Left lung (tissue), 10 donors: ENCODE results near the gene RNF111. TPM values are rescaled to one million over a fixed set of nuclear protein-coding genes. Genes with fewer than 3 reads are reported as not detected.

Source experiments
- ATAC-seq: fragments of 200-7000 bp; cut with Tn5 transposase; one replicate; pipeline ENCODE4 v1.9.1; 2020; ENCODE audit warnings: moderate library complexity
- DNase-seq, 4 donors: peaks; one replicate each; pipeline ENCODE4 v3.0.0-alpha.2; 2013 to 2020
- H3K27ac ChIP-seq, 2 donors: fragments of 200-600 bp; sonication (generic) in 1 of 2; one replicate each; pipeline versions ENCODE4 v1.5.0 to v1.8.0; 2020 to 2021
- H3K27me3 ChIP-seq, 2 donors: fragments of 200-600 bp; sonication (generic) in 1 of 2; one replicate each; pipeline versions ENCODE4 v1.5.0 to v1.8.0; 2020 to 2021
- H3K36me3 ChIP-seq, 2 donors: fragments of 200-600 bp; sonication (generic) in 1 of 2; one replicate each; pipeline versions ENCODE4 v1.5.0 to v1.8.0; 2020 to 2021
- H3K4me1 ChIP-seq, 2 donors: fragments of 200-600 bp; one replicate each; pipeline ENCODE4 v1.8.0; 2021
- H3K4me3 ChIP-seq, 2 donors: fragments of 200-600 bp; sonication (generic) in 1 of 2; one replicate each; pipeline versions ENCODE4 v1.5.0 to v1.8.0; 2020 to 2021; ENCODE audit warnings: mild to moderate bottlenecking in 1 of 2
- H3K9me3 ChIP-seq, 2 donors: fragments of 200-600 bp; sonication (generic) in 1 of 2; one replicate each; pipeline versions ENCODE4 v1.5.0 to v1.8.0; 2020 to 2021
- CTCF ChIP-seq, 2 donors: fragments of 200-600 bp; sonication (generic) in 1 of 2; IDR thresholded peaks; one replicate each; pipeline versions ENCODE4 v1.5.0 to v1.8.0; 2021; ENCODE audit warnings: antibody characterized with exemption in 2 of 2
- intact Hi-C, 2 donors: fragments of 100-400 bp; cut with DNase I; formaldehyde crosslinking; loops; one replicate each; pipeline versions ENCODE4 v1.11.2 to v1.14.2; 2022
- polyA plus RNA-seq, 6 donors: library from polyadenylated mRNA; unstranded; fragments of 120-200 nt; gene quantifications; one replicate each; pipeline ENCODE4 v1.2.1, GENCODE V29; 2013; ENCODE audit not compliant: insufficient read length in 6 of 6
- total RNA-seq, 2 donors: library from RNA; stranded (reverse); fragmentation: NEBNext Ultra II Directional; extraction: Animal tissue kit (Norgen Biotek cat#: 25700); gene quantifications; one replicate each; pipeline ENCODE4 v1.2.1, GENCODE V29; 2021
- donor health status: DM: no; HTN: yes; CAD: no.
- donor health status: DM: no; HTN: no; CAD: no.

RNF111 gene
- total and polyA plus RNA-seq, 8 donors: 34.1 to 40.6 (median 39.0) TPM

GRCh38 chr15:59011262-59011952 lies 23.9 kb downstream of the RNF111 start:
- peaks cover 0 to 4% of the 10 kb centered on the region in 2 donors for H3K4me1 ChIP-seq
- H3K9me3 ChIP-seq: no peaks in the 10 kb centered on the region
- no peak overlapping the region for H3K27ac ChIP-seq
- no peaks in the 10 kb centered on the region for H3K27me3 ChIP-seq
- H3K36me3 ChIP-seq: peaks cover 0 to 4% of the 10 kb centered on the region in 2 donors
- no peak overlapping the region for H3K4me3 ChIP-seq
- no peak for ATAC-seq
- DNase-seq: no peak
- no peak for TF ChIP-seq CTCF (IDR thresholded peaks at IDR 0.05)
- intact Hi-C loops: no loop called here

- Histone ChIP-seq H3K27me3 (no peaks in the 10 kb centered on the region), H3K4me1 (peaks cover 0 to 4% of the 10 kb centered on the region in 2 donors), H3K27ac (no peak overlapping the region), H3K9me3 (no peaks in the 10 kb centered on the region), H3K4me3 (no peak overlapping the region), H3K36me3 (no peaks in the 10 kb centered on the region)
- intact Hi-C loops: no loop called here
- ATAC-seq: no peak
- DNase-seq: no peak
- no peak for TF ChIP-seq CTCF (IDR thresholded peaks at IDR 0.05)
Observed at GRCh38 chr15:59013246-59013873, 25.9 kb downstream of the RNF111 start.

- no peak for TF ChIP-seq CTCF (IDR thresholded peaks at IDR 0.05)
- no peak for ATAC-seq
- Histone ChIP-seq H3K27ac (no peak overlapping the region), H3K4me1 (peaks cover 0 to 4% of the 10 kb centered on the region in 2 donors), H3K9me3 (no peaks in the 10 kb centered on the region), H3K4me3 (no peak overlapping the region), H3K27me3 (no peaks in the 10 kb centered on the region), H3K36me3 (no peaks in the 10 kb centered on the region)
- no peak for DNase-seq
- intact Hi-C loops: no loop called here
Observed at GRCh38 chr15:59014068-59014467, 26.6 kb downstream of the RNF111 start.

GRCh38 chr15:59017449-59017848 lies 30.0 kb downstream of the RNF111 start:
- DNase-seq: no peak
- H3K27me3 ChIP-seq: no peaks in the 10 kb centered on the region
- peak overlapping the region in 1 of 2 donors; percentile 18 for H3K27ac ChIP-seq
- H3K4me3 ChIP-seq: no peak overlapping the region
- intact Hi-C loops: no loop called here
- no peak for ATAC-seq
- peaks cover 0 to 3% of the 10 kb centered on the region in 2 donors for H3K36me3 ChIP-seq
- TF ChIP-seq CTCF (IDR thresholded peaks at IDR 0.05): no peak
- no peaks in the 10 kb centered on the region for H3K4me1 ChIP-seq
- no peaks in the 10 kb centered on the region for H3K9me3 ChIP-seq

GRCh38 chr15:59018833-59019232 lies 31.4 kb downstream of the RNF111 start:
- ATAC-seq: no peak
- H3K4me3 ChIP-seq: no peak overlapping the region
- no peak for TF ChIP-seq CTCF (IDR thresholded peaks at IDR 0.05)
- H3K27ac ChIP-seq: no peak overlapping the region
- no peaks in the 10 kb centered on the region for H3K27me3 ChIP-seq
- DNase-seq: no peak
- H3K36me3 ChIP-seq: peaks cover 0 to 3% of the 10 kb centered on the region in 2 donors
- intact Hi-C loops: no loop called here
- no peaks in the 10 kb centered on the region for H3K9me3 ChIP-seq
- H3K4me1 ChIP-seq: no peaks in the 10 kb centered on the region
